Right atrium auricular region (tissue), 2 donors: ENCODE results near the gene RIOK1. TPM values are rescaled to one million over a fixed set of nuclear protein-coding genes. Genes with fewer than 3 reads are reported as not detected.

ENCODE experiments used
- DNase-seq: peaks from one replicate; pipeline ENCODE4 v3.0.0-alpha.2; 2019; ENCODE audit warnings: low spot score
- H3K27ac ChIP-seq, 2 donors: fragments of 200-600 bp; sonication (generic); 1 replicate in 1 of 2; 2 replicates in 1 of 2; pipeline ENCODE4 v1.5.1; 2016 to 2019
- H3K27me3 ChIP-seq, 2 donors: fragments of 200-600 bp; sonication (generic); one replicate each; pipeline versions ENCODE4 v1.5.1 to v1.6.0; 2017 to 2019
- H3K36me3 ChIP-seq: fragments of 200-600 bp; sonication (generic); one replicate; pipeline ENCODE4 v1.5.1; 2016
- H3K4me1 ChIP-seq, 2 donors: fragments of 200-600 bp; sonication (generic); one replicate each; pipeline versions ENCODE4 v1.5.1 to v1.6.0; 2017 to 2019
- H3K4me3 ChIP-seq, 2 donors: fragments of 200-600 bp; sonication (generic); 1 replicate in 1 of 2; 2 replicates in 1 of 2; pipeline ENCODE4 v1.5.1; 2017 to 2019; ENCODE audit warnings: mild to moderate bottlenecking in 1 of 2, moderate library complexity in 1 of 2
- H3K9me3 ChIP-seq, 2 donors: fragments of 200-600 bp; sonication (generic); one replicate each; pipeline ENCODE4 v1.5.1; 2019
- total RNA-seq, 2 donors: library from RNA; depleted of rRNA; stranded (reverse); fragments of >200 nt; gene quantifications; one replicate each; pipeline ENCODE4 v1.1.0, GENCODE V29; 2016
- TF ChIP-seq, protein P1 (sequence below), 2 donors: fragments of 200-600 bp; sonication (generic); IDR thresholded peaks; one replicate each; pipeline ENCODE4 v1.5.1; 2019; ENCODE audit warnings: antibody characterized with exemption in 2 of 2

Gene RIOK1
- total RNA-seq, 2 donors from 2014 or later: 8.5 to 13.9 TPM

DNA sequence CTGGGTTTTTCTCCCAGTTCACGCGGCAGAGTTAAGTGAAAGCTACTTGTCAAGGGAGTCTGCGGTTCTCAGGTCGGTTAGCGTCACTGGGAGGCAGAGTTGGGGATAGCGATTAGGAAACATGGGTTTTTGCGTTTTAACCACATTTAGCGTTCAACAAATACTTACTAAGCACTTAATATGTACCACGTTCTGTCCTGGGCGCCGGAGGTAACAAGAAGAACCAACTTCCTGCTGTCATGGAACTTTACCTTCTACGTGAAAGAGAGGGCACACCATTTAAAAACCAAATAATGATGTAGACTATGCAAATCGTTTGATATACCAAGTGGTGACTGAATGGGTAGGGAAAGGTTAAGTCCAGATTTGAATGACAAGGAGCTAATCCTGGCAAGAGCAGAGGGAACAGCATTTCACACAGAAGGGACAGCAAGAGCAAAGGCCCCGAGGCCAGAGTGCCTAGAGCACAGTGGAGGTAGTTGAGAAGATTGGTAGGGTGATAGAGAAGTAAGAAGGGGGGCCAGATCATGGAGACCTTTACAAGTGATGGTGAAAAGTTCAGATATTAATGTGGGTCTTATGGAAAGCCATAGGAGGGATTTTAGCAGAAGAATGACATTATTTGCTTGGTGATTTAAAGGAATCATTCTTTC is 744 bp downstream of the RIOK1 start:
- TF ChIP-seq, protein P1, sequence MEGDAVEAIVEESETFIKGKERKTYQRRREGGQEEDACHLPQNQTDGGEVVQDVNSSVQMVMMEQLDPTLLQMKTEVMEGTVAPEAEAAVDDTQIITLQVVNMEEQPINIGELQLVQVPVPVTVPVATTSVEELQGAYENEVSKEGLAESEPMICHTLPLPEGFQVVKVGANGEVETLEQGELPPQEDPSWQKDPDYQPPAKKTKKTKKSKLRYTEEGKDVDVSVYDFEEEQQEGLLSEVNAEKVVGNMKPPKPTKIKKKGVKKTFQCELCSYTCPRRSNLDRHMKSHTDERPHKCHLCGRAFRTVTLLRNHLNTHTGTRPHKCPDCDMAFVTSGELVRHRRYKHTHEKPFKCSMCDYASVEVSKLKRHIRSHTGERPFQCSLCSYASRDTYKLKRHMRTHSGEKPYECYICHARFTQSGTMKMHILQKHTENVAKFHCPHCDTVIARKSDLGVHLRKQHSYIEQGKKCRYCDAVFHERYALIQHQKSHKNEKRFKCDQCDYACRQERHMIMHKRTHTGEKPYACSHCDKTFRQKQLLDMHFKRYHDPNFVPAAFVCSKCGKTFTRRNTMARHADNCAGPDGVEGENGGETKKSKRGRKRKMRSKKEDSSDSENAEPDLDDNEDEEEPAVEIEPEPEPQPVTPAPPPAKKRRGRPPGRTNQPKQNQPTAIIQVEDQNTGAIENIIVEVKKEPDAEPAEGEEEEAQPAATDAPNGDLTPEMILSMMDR (IDR thresholded peaks at IDR 0.05): peak in 1 of 2 donors; percentile 8
- H3K9me3 ChIP-seq: no peaks in the 10 kb centered on the region
- DNase-seq: no peak
- no peaks in the 10 kb centered on the region for H3K27me3 ChIP-seq
- peaks cover 0 to 17% of the 10 kb centered on the region in 2 donors for H3K4me1 ChIP-seq
- peak overlapping the region; percentile 90 to 94 for H3K27ac ChIP-seq
- H3K4me3 ChIP-seq: peak overlapping the region; percentile 64 to 80
- H3K36me3 ChIP-seq: peaks cover 18% of the 10 kb centered on the region

DNA sequence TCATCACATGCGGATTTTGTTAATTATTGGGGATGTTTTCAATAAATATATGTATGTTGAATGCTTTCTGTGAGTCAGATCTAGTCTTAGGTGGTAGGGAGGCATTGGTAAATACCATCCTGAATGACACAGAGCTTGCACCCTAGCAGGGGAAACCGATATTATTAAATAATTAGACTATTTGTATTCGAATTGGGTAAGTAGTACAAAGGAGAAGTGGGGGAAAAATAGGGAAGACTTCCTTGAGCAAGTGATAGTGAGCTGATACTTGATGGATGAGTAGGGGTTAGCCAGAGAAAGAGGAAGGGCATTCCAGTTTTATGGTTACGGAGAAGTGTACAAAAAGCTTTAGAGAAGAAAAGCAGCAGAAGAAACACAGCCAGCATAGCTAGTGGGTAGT is 1.5 kb downstream of the RIOK1 start:
- no peak overlapping the region for H3K4me3 ChIP-seq
- H3K27ac ChIP-seq: no peak overlapping the region
- H3K9me3 ChIP-seq: no peaks in the 10 kb centered on the region
- no peaks in the 10 kb centered on the region for H3K27me3 ChIP-seq
- no peak for DNase-seq
- peaks cover 0 to 17% of the 10 kb centered on the region in 2 donors for H3K4me1 ChIP-seq
- TF ChIP-seq, protein P1 (IDR thresholded peaks at IDR 0.05): no peak
- H3K36me3 ChIP-seq: peaks cover 25% of the 10 kb centered on the region

DNA sequence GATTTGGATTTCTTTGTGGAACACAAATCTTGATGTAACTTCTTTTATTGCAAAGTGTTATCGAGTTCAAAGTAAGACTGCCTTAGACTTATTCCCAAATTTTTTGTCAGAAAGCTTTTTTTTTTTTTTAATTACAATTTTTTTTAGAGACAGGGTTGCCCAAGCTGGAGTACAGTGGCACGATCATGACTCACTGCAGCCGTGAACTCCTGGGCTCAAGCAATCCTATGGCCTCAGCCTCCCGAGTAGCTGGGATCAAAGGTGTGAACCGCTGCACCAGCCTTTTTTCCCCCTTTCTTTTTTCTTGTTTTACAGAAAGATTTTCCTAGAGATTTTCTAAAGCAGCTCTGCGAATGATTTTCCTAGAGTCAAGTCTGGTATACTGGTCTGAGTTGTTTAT is 2.8 kb downstream of the RIOK1 start:
- Histone ChIP-seq H3K4me1 (peaks cover 0 to 17% of the 10 kb centered on the region in 2 donors), H3K27me3 (no peaks in the 10 kb centered on the region), H3K9me3 (no peaks in the 10 kb centered on the region), H3K27ac (no peak overlapping the region), H3K4me3 (no peak overlapping the region), H3K36me3 (peaks cover 38% of the 10 kb centered on the region)
- TF ChIP-seq, protein P1 (IDR thresholded peaks at IDR 0.05): no peak
- no peak for DNase-seq

DNA sequence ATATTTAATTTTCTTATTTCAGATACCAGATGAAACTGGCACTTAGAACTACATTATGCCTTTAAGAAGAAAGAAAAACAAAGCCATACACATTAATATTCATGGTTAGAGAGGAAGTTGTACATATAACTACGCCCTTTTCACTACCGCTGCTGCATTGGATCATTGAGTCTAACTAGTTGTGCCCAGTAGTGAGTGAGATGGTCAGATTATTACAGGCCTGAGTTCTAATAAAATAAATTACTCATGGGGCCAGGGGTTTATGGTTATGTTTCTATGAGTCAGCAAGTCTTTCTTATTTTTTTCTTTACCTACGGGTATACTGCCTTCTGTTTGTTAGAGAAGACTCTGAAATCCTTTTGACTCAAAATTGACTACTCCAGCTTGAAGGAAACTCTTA is 11.5 kb downstream of the RIOK1 start:
- no peaks in the 10 kb centered on the region for H3K27me3 ChIP-seq
- peaks cover 66% of the 10 kb centered on the region for H3K36me3 ChIP-seq
- TF ChIP-seq, protein P1 (IDR thresholded peaks at IDR 0.05): no peak
- H3K27ac ChIP-seq: no peak overlapping the region
- H3K4me3 ChIP-seq: no peak overlapping the region
- no peaks in the 10 kb centered on the region for H3K4me1 ChIP-seq
- no peak for DNase-seq
- H3K9me3 ChIP-seq: no peaks in the 10 kb centered on the region

DNA sequence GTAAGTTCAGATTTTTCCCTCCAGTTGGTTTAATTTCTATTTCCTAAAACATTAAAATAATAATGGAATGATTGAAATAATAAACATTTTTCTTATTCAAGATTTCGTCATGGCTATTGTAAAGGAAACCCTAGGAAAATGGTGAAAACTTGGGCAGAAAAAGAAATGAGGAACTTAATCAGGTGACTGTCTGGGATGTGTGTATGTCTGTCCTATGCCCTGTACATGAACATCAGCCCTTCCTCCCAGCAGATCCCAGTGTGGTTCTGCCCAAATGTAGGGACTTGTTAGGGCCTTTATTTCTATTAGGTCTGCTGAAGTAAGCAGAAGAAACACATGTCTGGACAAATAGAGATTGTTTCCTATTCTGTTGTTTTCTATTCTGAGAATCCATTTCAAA is 13.1 kb downstream of the RIOK1 start:
- peaks cover 65% of the 10 kb centered on the region for H3K36me3 ChIP-seq
- H3K4me3 ChIP-seq: no peak overlapping the region
- no peak overlapping the region for H3K27ac ChIP-seq
- DNase-seq: no peak
- no peaks in the 10 kb centered on the region for H3K4me1 ChIP-seq
- TF ChIP-seq, protein P1 (IDR thresholded peaks at IDR 0.05): no peak
- H3K9me3 ChIP-seq: no peaks in the 10 kb centered on the region
- no peaks in the 10 kb centered on the region for H3K27me3 ChIP-seq

DNA sequence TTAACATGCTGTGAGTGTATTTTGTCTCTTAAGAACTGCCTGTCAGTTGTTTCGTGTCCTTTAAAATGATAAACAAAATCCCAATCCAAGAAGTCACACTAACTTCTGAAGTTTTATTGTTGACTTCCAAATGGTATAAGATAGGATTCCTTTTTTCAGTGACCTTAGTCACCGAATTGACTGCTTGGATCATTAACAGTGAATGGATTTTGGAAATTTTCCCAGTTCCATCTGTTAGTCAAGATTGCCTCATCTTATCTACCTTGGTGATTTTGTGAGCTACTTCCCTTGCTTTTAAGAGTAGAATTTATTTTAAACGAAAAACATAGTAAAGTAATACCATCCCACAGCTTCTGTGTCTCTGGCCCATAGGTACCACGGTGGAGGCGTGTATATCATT is 14.9 kb downstream of the RIOK1 start:
- Histone ChIP-seq H3K9me3 (no peaks in the 10 kb centered on the region), H3K27me3 (no peaks in the 10 kb centered on the region), H3K4me1 (no peaks in the 10 kb centered on the region), H3K27ac (no peak overlapping the region), H3K4me3 (no peak overlapping the region), H3K36me3 (peaks cover 68% of the 10 kb centered on the region)
- TF ChIP-seq, protein P1 (IDR thresholded peaks at IDR 0.05): no peak
- DNase-seq: no peak
